Stimulated activated CD8-positive, alpha-beta memory T cell treated with anti-CD3 and anti-CD28 coated beads, Interleukin-12 subunit alpha, Interleukin-12 subunit beta, amount 100 ng/mL, for 1 hour (primary cell): ENCODE results near the gene GAGE12D.
"Not testable (repeated sequence)": the region's sequence is repeated elsewhere in the genome, so short reads cannot be mapped to it uniquely, and the experiment has no call there.

Experiments
- DNase-seq: peaks from one replicate; pipeline ENCODE4 v3.0.0-alpha.2; 2020; ENCODE audit warnings: low read depth

Gene GAGE12D

GRCh38 chrX:49541433-49541832, at the start of gene GAGE12D:
TSS of gene GAGE12D (plus strand) at chrX:49541733. CDS start at chrX:49542888, 1,155 bp downstream.
- DNase-seq = not testable (repeated sequence)

- DNase-seq = not testable (repeated sequence)
Observed at GRCh38 chrX:49531877-49532276, 9.7 kb upstream of the GAGE12D start, which contains the start of gene GAGE12C. TSS of gene GAGE12C (plus strand) at chrX:49532177. CDS start at chrX:49533332, 1,155 bp downstream.

GRCh38 chrX:49550989-49551388, 9.5 kb downstream of the GAGE12D start, which contains the start of gene GAGE12E:
TSS of gene GAGE12E (plus strand) at chrX:49551289. CDS start at chrX:49552444, 1,155 bp downstream.
- not testable (repeated sequence) for DNase-seq

GRCh38 chrX:49560542-49560941, 19.0 kb downstream of the GAGE12D start, which contains the start of gene GAGE12F:
TSS of gene GAGE12F (plus strand) at chrX:49560842. CDS start at chrX:49561997, 1,155 bp downstream.
- DNase-seq = not testable (repeated sequence)

GRCh38 chrX:49568728-49569127, 27.2 kb downstream of the GAGE12D start:
- not testable (repeated sequence) for DNase-seq

GRCh38 chrX:49569152-49569551, 27.6 kb downstream of the GAGE12D start:
- not testable (repeated sequence) for DNase-seq

- DNase-seq = not testable (repeated sequence)
Observed at GRCh38 chrX:49570100-49570499, 28.6 kb downstream of the GAGE12D start, which contains the start of gene GAGE12G. TSS of gene GAGE12G (plus strand) at chrX:49570400. CDS start at chrX:49571555, 1,155 bp downstream.

GRCh38 chrX:49579649-49580048, 38.1 kb downstream of the GAGE12D start, which contains the start of gene GAGE12H:
TSS of gene GAGE12H (plus strand) at chrX:49579949. CDS start at chrX:49581104, 1,155 bp downstream.
- not testable (repeated sequence) for DNase-seq

GRCh38 chrX:49589196-49589595, 47.7 kb downstream of the GAGE12D start, which contains the start of gene GAGE2A:
TSS of gene GAGE2A (plus strand) at chrX:49589496. CDS start at chrX:49590651, 1,155 bp downstream.
- DNase-seq = not testable (repeated sequence)

GRCh38 chrX:49589769-49590478, 48.4 kb downstream of the GAGE12D start:
- DNase-seq = not testable (repeated sequence)

GRCh38 chrX:49590488-49590887, 49.0 kb downstream of the GAGE12D start:
- not testable (repeated sequence) for DNase-seq
